Measurements from ENCODE around the gene ACOT11. TPM values are rescaled to one million over a fixed set of nuclear protein-coding genes. Genes with fewer than 3 reads are reported as not detected.
"Not testable (repeated sequence)": the region's sequence is repeated elsewhere in the genome, so short reads cannot be mapped to it uniquely, and the experiment has no call there.

Gene ACOT11
- total RNA-seq, 1 donor from 2014 or later: 2.1 TPM

- intact Hi-C loops (cut with micrococcal nuclease): no loop called here
- no peak overlapping the region for H3K27ac Mint-ChIP-seq
- H3K9me3 Mint-ChIP-seq: no peaks in the 10 kb centered on the region
- peaks cover 2% of the 10 kb centered on the region for H3K27me3 Mint-ChIP-seq (ENCODE audit: insufficient read depth)
- no peaks in the 10 kb centered on the region for H3K4me1 Mint-ChIP-seq (ENCODE audit: low read depth)
- H3K4me3 Mint-ChIP-seq: no peak overlapping the region
- no peak for DNase-seq (ENCODE audit: low spot score)
- no peaks in the 10 kb centered on the region for H3K36me3 Mint-ChIP-seq (ENCODE audit: low read depth)
Observed at GRCh38 chr1:54516249-54516920, 31.6 kb upstream of the ACOT11 start.

- no peak overlapping the region for H3K27ac Mint-ChIP-seq
Observed at GRCh38 chr1:54517496-54517895, 30.5 kb upstream of the ACOT11 start.

GRCh38 chr1:54518489-54518888 is 29.5 kb upstream of the ACOT11 start:
- no peaks in the 10 kb centered on the region for H3K4me1 Mint-ChIP-seq (ENCODE audit: low read depth)
- peaks cover 2% of the 10 kb centered on the region for H3K27me3 Mint-ChIP-seq (ENCODE audit: insufficient read depth)
- intact Hi-C loops (cut with micrococcal nuclease): no loop called here
- H3K36me3 Mint-ChIP-seq (ENCODE audit: low read depth): no peaks in the 10 kb centered on the region
- no peak for DNase-seq (ENCODE audit: low spot score)
- no peak overlapping the region for H3K4me3 Mint-ChIP-seq
- no peak overlapping the region for H3K27ac Mint-ChIP-seq
- no peaks in the 10 kb centered on the region for H3K9me3 Mint-ChIP-seq

More at GRCh38 chr1:54517496-54517895, 30.5 kb upstream of the ACOT11 start:
- H3K27me3 Mint-ChIP-seq (ENCODE audit: insufficient read depth): peaks cover 2% of the 10 kb centered on the region
- no peak overlapping the region for H3K4me3 Mint-ChIP-seq
- intact Hi-C loops (cut with micrococcal nuclease): no loop called here
- no peaks in the 10 kb centered on the region for H3K9me3 Mint-ChIP-seq
- no peaks in the 10 kb centered on the region for H3K36me3 Mint-ChIP-seq (ENCODE audit: low read depth)
- DNase-seq (ENCODE audit: low spot score): no peak
- no peaks in the 10 kb centered on the region for H3K4me1 Mint-ChIP-seq (ENCODE audit: low read depth)

- H3K9me3 Mint-ChIP-seq: no peaks in the 10 kb centered on the region
- intact Hi-C loops (cut with micrococcal nuclease): no loop called here
Observed at GRCh38 chr1:54519709-54520108, 28.3 kb upstream of the ACOT11 start.

GRCh38 chr1:54520631-54521321 is 27.3 kb upstream of the ACOT11 start:
- no peaks in the 10 kb centered on the region for H3K4me1 Mint-ChIP-seq (ENCODE audit: low read depth)
- no peaks in the 10 kb centered on the region for H3K9me3 Mint-ChIP-seq
- no peaks in the 10 kb centered on the region for H3K36me3 Mint-ChIP-seq (ENCODE audit: low read depth)
- H3K4me3 Mint-ChIP-seq: no peak overlapping the region
- no peak for DNase-seq (ENCODE audit: low spot score)
- no peaks in the 10 kb centered on the region for H3K27me3 Mint-ChIP-seq (ENCODE audit: insufficient read depth)
- no peak overlapping the region for H3K27ac Mint-ChIP-seq
- intact Hi-C loops (cut with micrococcal nuclease): no loop called here

More at GRCh38 chr1:54519709-54520108, 28.3 kb upstream of the ACOT11 start:
- Mint-ChIP-seq H3K27ac (no peak overlapping the region), H3K27me3 (ENCODE audit: insufficient read depth) (peaks cover 2% of the 10 kb centered on the region), H3K36me3 (ENCODE audit: low read depth) (no peaks in the 10 kb centered on the region), H3K4me3 (no peak overlapping the region), H3K4me1 (ENCODE audit: low read depth) (no peaks in the 10 kb centered on the region)
- no peak for DNase-seq (ENCODE audit: low spot score)

GRCh38 chr1:54526565-54526964 is 21.5 kb upstream of the ACOT11 start:
- H3K27ac Mint-ChIP-seq; H3K4me3 Mint-ChIP-seq; H3K4me1 Mint-ChIP-seq (ENCODE audit: low read depth); H3K9me3 Mint-ChIP-seq; DNase-seq (ENCODE audit: low spot score); H3K27me3 Mint-ChIP-seq (ENCODE audit: insufficient read depth); intact Hi-C loops (cut with micrococcal nuclease); H3K36me3 Mint-ChIP-seq (ENCODE audit: low read depth): not testable (repeated sequence)

GRCh38 chr1:54528613-54529012 is 19.4 kb upstream of the ACOT11 start:
- no peaks in the 10 kb centered on the region for H3K9me3 Mint-ChIP-seq
- intact Hi-C loops (cut with micrococcal nuclease): no loop called here
- no peak for DNase-seq (ENCODE audit: low spot score)
- no peak overlapping the region for H3K4me3 Mint-ChIP-seq
- no peak overlapping the region for H3K27ac Mint-ChIP-seq
- H3K4me1 Mint-ChIP-seq (ENCODE audit: low read depth): no peaks in the 10 kb centered on the region
- H3K36me3 Mint-ChIP-seq (ENCODE audit: low read depth): no peaks in the 10 kb centered on the region
- H3K27me3 Mint-ChIP-seq (ENCODE audit: insufficient read depth): peaks cover 6% of the 10 kb centered on the region

GRCh38 chr1:54532033-54532432 is 16.0 kb upstream of the ACOT11 start:
- Mint-ChIP-seq H3K9me3 (no peaks in the 10 kb centered on the region), H3K4me3 (no peak overlapping the region), H3K27me3 (ENCODE audit: insufficient read depth) (peaks cover 14% of the 10 kb centered on the region), H3K4me1 (ENCODE audit: low read depth) (no peaks in the 10 kb centered on the region), H3K27ac (no peak overlapping the region), H3K36me3 (ENCODE audit: low read depth) (no peaks in the 10 kb centered on the region)
- intact Hi-C loops (cut with micrococcal nuclease): no loop called here
- DNase-seq (ENCODE audit: low spot score): no peak

GRCh38 chr1:54536656-54537055 is 11.4 kb upstream of the ACOT11 start:
- intact Hi-C loops (cut with micrococcal nuclease); H3K27ac Mint-ChIP-seq; H3K9me3 Mint-ChIP-seq; H3K4me3 Mint-ChIP-seq; H3K4me1 Mint-ChIP-seq (ENCODE audit: low read depth); DNase-seq (ENCODE audit: low spot score); H3K36me3 Mint-ChIP-seq (ENCODE audit: low read depth): not testable (repeated sequence)
- peaks cover 16% of the 10 kb centered on the region for H3K27me3 Mint-ChIP-seq (ENCODE audit: insufficient read depth)

- no peak for DNase-seq (ENCODE audit: low spot score)
- no peak overlapping the region for H3K27ac Mint-ChIP-seq
- intact Hi-C loops (cut with micrococcal nuclease): no loop called here
- no peaks in the 10 kb centered on the region for H3K4me1 Mint-ChIP-seq (ENCODE audit: low read depth)
- H3K36me3 Mint-ChIP-seq (ENCODE audit: low read depth): no peaks in the 10 kb centered on the region
- peaks cover 16% of the 10 kb centered on the region for H3K27me3 Mint-ChIP-seq (ENCODE audit: insufficient read depth)
- no peaks in the 10 kb centered on the region for H3K9me3 Mint-ChIP-seq
- H3K4me3 Mint-ChIP-seq: no peak overlapping the region
Observed at GRCh38 chr1:54537611-54538010, 10.4 kb upstream of the ACOT11 start.

- DNase-seq (ENCODE audit: low spot score): no peak
- Mint-ChIP-seq H3K27me3 (ENCODE audit: insufficient read depth) (peaks cover 16% of the 10 kb centered on the region), H3K4me1 (ENCODE audit: low read depth) (no peaks in the 10 kb centered on the region), H3K36me3 (ENCODE audit: low read depth) (no peaks in the 10 kb centered on the region), H3K9me3 (no peaks in the 10 kb centered on the region), H3K4me3 (no peak overlapping the region), H3K27ac (no peak overlapping the region)
- intact Hi-C loops (cut with micrococcal nuclease): no loop called here
Observed at GRCh38 chr1:54538538-54538937, 9.5 kb upstream of the ACOT11 start.

- intact Hi-C loops (cut with micrococcal nuclease): no loop called here
- no peaks in the 10 kb centered on the region for H3K4me1 Mint-ChIP-seq (ENCODE audit: low read depth)
- no peaks in the 10 kb centered on the region for H3K36me3 Mint-ChIP-seq (ENCODE audit: low read depth)
- DNase-seq (ENCODE audit: low spot score): no peak
- H3K27me3 Mint-ChIP-seq (ENCODE audit: insufficient read depth): peaks cover 15% of the 10 kb centered on the region
- H3K4me3 Mint-ChIP-seq: no peak overlapping the region
- no peaks in the 10 kb centered on the region for H3K9me3 Mint-ChIP-seq
- peak overlapping the region; percentile 31 for H3K27ac Mint-ChIP-seq
Observed at GRCh38 chr1:54540582-54541295, 7.3 kb upstream of the ACOT11 start.

All from activated T-helper 1 cell treated with anti-CD3 and anti-CD28 coated beads, Interleukin-12 subunit alpha, Interleukin-12 subunit beta, Interleukin-2, Interleukin-4 antibody, amounts not matched to agents 30 ng/mL and 10 ng/mL and 1 ng/mL, durations not matched to agents 14 hours and 24 hours and 36 hours (primary cell).